IMR-90 (cell line): ENCODE data around the gene MICAL2. TPM values are rescaled to one million over a fixed set of nuclear protein-coding genes. Genes with fewer than 3 reads are reported as not detected.
A peak's percentile ranks its signal among the peaks of the same experiment; 100 is the strongest.

Source experiments
- ATAC-seq: fragments of 200-7000 bp; cut with Tn5 transposase; 2 replicates; pipeline ENCODE4 v1.9.1; 2020; ENCODE audit warnings: low read depth, mild to moderate bottlenecking, moderate library complexity
- BruUV-seq: library from RNA; stranded (reverse); fragments of 400-500 nt; replicated peaks from 2 replicates; lab custom pipeline; 2021; lab: Mats Ljungman, UMichigan
- CTCF ChIA-PET: fragments of 300-600 bp; formaldehyde crosslinking; extraction: SDS; loops from one replicate; lab custom pipeline; 2021; ENCODE audit warnings: antibody characterized with exemption; lab: Yijun Ruan, JAX
- POLR2A ChIA-PET: fragments of 300-600 bp; sonication (Branson Sonifier 250); formaldehyde crosslinking; loops from one replicate; lab custom pipeline; 2022; ENCODE audit warnings: antibody characterized with exemption; ENCODE audit not compliant: unreplicated experiment; lab: Charles Lee
- DNase-seq: peaks from one replicate; pipeline ENCODE4 v3.0.0; 2013
- H2AFZ ChIP-seq: replicated peaks from 2 replicates; pipeline ENCODE3; 2013; ENCODE audit warnings: low read length, mild to moderate bottlenecking; ENCODE audit not compliant: poor library complexity
- H2AK5ac ChIP-seq: 2 replicates; pipeline ENCODE4 v1.6.1; 2013; ENCODE audit warnings: low read depth, low read length, inconsistent platforms
- H2AK9ac ChIP-seq: replicated peaks from 2 replicates; pipeline ENCODE3; 2013; ENCODE audit warnings: mild to moderate bottlenecking, low read depth, low read length, moderate library complexity; ENCODE audit not compliant: poor library complexity
- H2BK120ac ChIP-seq: 2 replicates; pipeline ENCODE4 v1.6.1; 2013; ENCODE audit warnings: low read depth, low read length, inconsistent platforms
- H2BK15ac ChIP-seq: 3 replicates; pipeline ENCODE4 v1.6.1; 2013; ENCODE audit warnings: low read depth, low read length, inconsistent platforms
- H2BK20ac ChIP-seq: 2 replicates; pipeline ENCODE4 v1.6.1; 2013; ENCODE audit warnings: low read depth, mild to moderate bottlenecking, inconsistent platforms, low read length, moderate library complexity
- H2BK5ac ChIP-seq: 2 replicates; pipeline ENCODE4 v1.6.1; 2013; ENCODE audit warnings: mild to moderate bottlenecking, low read depth, low read length, inconsistent platforms; ENCODE audit not compliant: poor library complexity, severe bottlenecking
- H3K14ac ChIP-seq: replicated peaks from 2 replicates; pipeline ENCODE4 v1.6.1; 2013; ENCODE audit warnings: low read depth, low read length, inconsistent platforms
- H3K18ac ChIP-seq: 2 replicates; pipeline ENCODE4 v1.6.1; 2013; ENCODE audit warnings: low read depth, low read length, control low read depth
- H3K23ac ChIP-seq: 2 replicates; pipeline ENCODE4 v1.6.1; 2013; ENCODE audit warnings: low read depth, low read length, inconsistent platforms
- H3K27ac ChIP-seq: 2 replicates; pipeline ENCODE4 v1.5.1; 2013; ENCODE audit warnings: mild to moderate bottlenecking, control low read depth, low read length; ENCODE audit not compliant: insufficient read depth
- H3K27me3 ChIP-seq: 2 replicates; pipeline ENCODE4 v1.6.1; 2013; ENCODE audit warnings: low read length; ENCODE audit not compliant: control insufficient read depth, insufficient read depth
- H3K36me3 ChIP-seq: 2 replicates; pipeline ENCODE4 v1.6.1; 2013; ENCODE audit warnings: low read length, mixed read lengths; ENCODE audit not compliant: control insufficient read depth, insufficient read depth
- H3K4ac ChIP-seq: 2 replicates; pipeline ENCODE4 v1.6.1; 2013; ENCODE audit warnings: low read depth, low read length, inconsistent platforms
- H3K4me1 ChIP-seq: 2 replicates; pipeline ENCODE4 v1.6.1; 2013; ENCODE audit warnings: low read length, mixed read lengths; ENCODE audit not compliant: control insufficient read depth, insufficient read depth
- H3K4me2 ChIP-seq: 2 replicates; pipeline ENCODE4 v1.6.1; 2013; ENCODE audit warnings: low read depth, mild to moderate bottlenecking, control low read depth, low read length, moderate library complexity
- H3K4me3 ChIP-seq: 2 replicates; pipeline ENCODE4 v1.5.1; 2013; ENCODE audit warnings: low read depth, mild to moderate bottlenecking, control low read depth, low read length, moderate library complexity; ENCODE audit not compliant: insufficient read depth
- H3K56ac ChIP-seq: 2 replicates; pipeline ENCODE4 v1.6.1; 2013; ENCODE audit warnings: low read length, inconsistent platforms; ENCODE audit not compliant: insufficient read depth; ENCODE audit errors: extremely low read depth
- H3K79me1 ChIP-seq, 2 experiments: 2 replicates each; pipeline ENCODE4 v1.6.1; 2013; ENCODE audit warnings: low read length in 2 of 2, inconsistent platforms in 1 of 2, low read depth in 1 of 2
- H3K9ac ChIP-seq: 2 replicates; pipeline ENCODE4 v1.6.1; 2013; ENCODE audit warnings: low read depth, low read length, control low read depth
- H3K9me1 ChIP-seq: 2 replicates; pipeline ENCODE4 v1.6.1; 2013; ENCODE audit warnings: low read length, inconsistent platforms; ENCODE audit not compliant: insufficient read depth
- H3K9me3 ChIP-seq: 2 replicates; pipeline ENCODE4 v1.6.1; 2013; ENCODE audit warnings: low read length; ENCODE audit not compliant: control insufficient read depth, insufficient read depth
- H4K20me1 ChIP-seq: 2 replicates; pipeline ENCODE4 v1.6.1; 2013; ENCODE audit warnings: low read length, inconsistent platforms; ENCODE audit not compliant: insufficient read depth
- H4K5ac ChIP-seq: 2 replicates; pipeline ENCODE4 v1.6.1; 2013; ENCODE audit warnings: mild to moderate bottlenecking, low read depth, low read length, control low read depth
- H4K8ac ChIP-seq, 2 experiments: 2 replicates each; pipeline ENCODE4 v1.6.1; 2013; ENCODE audit warnings: low read depth in 2 of 2, low read length in 2 of 2, control low read depth in 1 of 2, inconsistent platforms in 1 of 2
- H4K91ac ChIP-seq: 2 replicates; pipeline ENCODE4 v1.6.1; 2013; ENCODE audit warnings: low read depth, low read length, inconsistent platforms; ENCODE audit not compliant: insufficient read depth
- BHLHE40 ChIP-seq: fragments of 150-350 bp; IDR thresholded peaks from 2 replicates; pipeline ENCODE4 v1.6.1; 2016; ENCODE audit warnings: mild to moderate bottlenecking, low read depth, low read length
- CEBPB ChIP-seq: IDR thresholded peaks from 2 replicates; pipeline ENCODE4 v1.6.1; 2012; ENCODE audit warnings: low read depth, low read length, improper control_type of control experiment
- MAFK ChIP-seq: IDR thresholded peaks from 2 replicates; pipeline ENCODE4 v1.6.1; 2012; ENCODE audit warnings: low read depth, low read length, improper control_type of control experiment
- MAZ ChIP-seq: IDR thresholded peaks from 2 replicates; pipeline ENCODE4 v1.6.1; 2012; ENCODE audit warnings: low read depth, mild to moderate bottlenecking, low read length, improper control_type of control experiment, moderate library complexity, borderline replicate concordance
- MXI1 ChIP-seq: IDR thresholded peaks from 2 replicates; pipeline ENCODE4 v1.6.1; 2012; ENCODE audit warnings: low read depth, mild to moderate bottlenecking, low read length, moderate library complexity, borderline replicate concordance
- RAD21 ChIP-seq: IDR thresholded peaks from 2 replicates; pipeline ENCODE4 v1.6.1; 2012; ENCODE audit warnings: low read length, improper control_type of control experiment
- SMC3 ChIP-seq: fragments of 150-350 bp; IDR thresholded peaks from 2 replicates; pipeline ENCODE4 v1.6.1; 2016; ENCODE audit warnings: low read depth, mild to moderate bottlenecking, antibody characterized with exemption, low read length, moderate library complexity
- WGBS, 2 experiments: methylation state at CpG; one replicate each; pipeline versions ENCODE4 v1.1.5 to v1.1.7; 2013; ENCODE audit warnings: missing lambda C conversion rate in 2 of 2; ENCODE audit not compliant: insufficient read length in 1 of 2; ENCODE audit errors: extremely low coverage in 2 of 2; 5-methylcytosine and 5-hydroxymethylcytosine counted together
- dilution Hi-C: fragments of 300-500 bp; cut with HindIII; formaldehyde crosslinking; loops from one replicate; pipeline ENCODE4 v1.14.3; 2018; ENCODE audit warnings: low sequenced_read_pairs; ENCODE audit not compliant: unreplicated experiment
- in situ Hi-C: fragments of 300-500 bp; cut with MboI; formaldehyde crosslinking; loops from 3 replicates; pipeline ENCODE4 v1.14.3; 2019; ENCODE audit warnings: low sequenced_read_pairs, inconsistent platforms, mixed read lengths
- intact Hi-C: fragments of 100-400 bp; cut with micrococcal nuclease; formaldehyde crosslinking; loops from 2 replicates; pipeline ENCODE4 v1.10.0; 2022
- polyA plus RNA-seq, 3 experiments: library from polyadenylated mRNA; depleted of rRNA; stranded (reverse); fragments of >200 nt; gene quantifications; 2 replicates each; pipeline ENCODE4 v1.2.3, GENCODE V29; 2012; ENCODE audit warnings: low replicate concordance in 1 of 3
- total RNA-seq: library from RNA; depleted of rRNA; stranded (reverse); fragments of >200 nt; gene quantifications from 2 replicates; pipeline ENCODE4 v1.2.3, GENCODE V29; 2012
- TF ChIP-seq, protein P1 (sequence below): fragments of 150-350 bp; IDR thresholded peaks from 2 replicates; pipeline ENCODE4 v1.6.1; 2017; ENCODE audit warnings: mild to moderate bottlenecking, antibody characterized with exemption, low read length, low read depth

The MICAL2 gene
- total and polyA plus RNA-seq, 2 of the 4 experiments (the other 2 are of a cell fraction) = 170 to 336 TPM

- Histone ChIP-seq H2BK5ac (no peak overlapping the region), H2AK9ac (no peak overlapping the region), H3K4me3 (no peak overlapping the region), H3K56ac (no peak overlapping the region), H2AK5ac (peak overlapping the region; percentile 76), H3K14ac (peak overlapping the region; percentile 4; the same call in 1 of the 2 replicates), H4K8ac (peak overlapping the region in 1 of 2 experiments; percentile 33; a peak in 1 of 4 replicates), H3K79me1 (peaks cover 8 to 32% of the 10 kb centered on the region in 2 experiments; a peak in 3 of 4 replicates), H2BK20ac (peak overlapping the region; percentile 78; the same call in 1 of the 2 replicates), H3K36me3 (no peaks in the 10 kb centered on the region), H4K20me1 (peaks cover 3% of the 10 kb centered on the region; the same call in 1 of the 2 replicates), H3K9ac (no peak overlapping the region), H3K27me3 (no peaks in the 10 kb centered on the region), H3K9me3 (no peaks in the 10 kb centered on the region), H3K9me1 (peaks cover 14% of the 10 kb centered on the region), H2BK15ac (peak overlapping the region; percentile 48; the same call in 1 of the 3 replicates), H3K4ac (peak overlapping the region; percentile 63), H2AFZ (no peak overlapping the region), H4K5ac (peak overlapping the region; percentile 18), H3K4me1 (peaks cover 27% of the 10 kb centered on the region), H3K18ac (peak overlapping the region; percentile 13), H3K4me2 (no peak overlapping the region), H3K23ac (no peak overlapping the region), H3K27ac (no peak overlapping the region), H2BK120ac (peak overlapping the region; percentile 31), H4K91ac (peak overlapping the region; percentile 79)
- BruUV-seq = no TSS peak
- dilution Hi-C loops (no loop called here), in situ Hi-C loops (loop anchor here (25.0 kb wide), 1 partner anchor 1253 kb away; no protein-coding TSS in a partner anchor), intact Hi-C loops (no loop called here)
- CTCF ChIA-PET = interaction anchor here (0.8 to 2.8 kb wide), 3 partner anchors 18 to 599 kb away, joined by 3 to 19 read pairs (median 3); no protein-coding TSS in a partner anchor
- POLR2A ChIA-PET = no interaction called here
- no peak for DNase-seq
- 60% methylated on average over 5 of the region's 14 CpGs; no CpG with 5 or more reads in 1 of the 2 experiments for WGBS, 2 experiments
- ATAC-seq = no peak
- TF ChIP-seq MXI1 = no peak
- TF ChIP-seq, protein P1, sequence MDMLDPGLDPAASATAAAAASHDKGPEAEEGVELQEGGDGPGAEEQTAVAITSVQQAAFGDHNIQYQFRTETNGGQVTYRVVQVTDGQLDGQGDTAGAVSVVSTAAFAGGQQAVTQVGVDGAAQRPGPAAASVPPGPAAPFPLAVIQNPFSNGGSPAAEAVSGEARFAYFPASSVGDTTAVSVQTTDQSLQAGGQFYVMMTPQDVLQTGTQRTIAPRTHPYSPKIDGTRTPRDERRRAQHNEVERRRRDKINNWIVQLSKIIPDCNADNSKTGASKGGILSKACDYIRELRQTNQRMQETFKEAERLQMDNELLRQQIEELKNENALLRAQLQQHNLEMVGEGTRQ = no peak
- no peak for TF ChIP-seq SMC3
- no peak for TF ChIP-seq BHLHE40
- TF ChIP-seq RAD21 = no peak
- TF ChIP-seq MAFK = no peak
- TF ChIP-seq MAZ = no peak
- TF ChIP-seq CEBPB = no peak
These were observed 180.1 kb downstream of the MICAL2 start for GRCh38 chr11:12290477-12290922.
